Activated CD8-positive, alpha-beta memory T cell treated with anti-CD3 and anti-CD28 coated beads for 36 hours (primary cell): ENCODE results near the gene SPN. TPM values are rescaled to one million over a fixed set of nuclear protein-coding genes. Genes with fewer than 3 reads are reported as not detected.
"Not testable (repeated sequence)": the region's sequence is repeated elsewhere in the genome, so short reads cannot be mapped to it uniquely, and the experiment has no call there.

ENCODE experiments used
- CTCF ChIA-PET: fragments of 350-600 bp; sonication (Branson Sonifier 250); formaldehyde crosslinking; loops from one replicate; lab custom pipeline; 2021; ENCODE audit warnings: antibody characterized with exemption; lab: Charles Lee
- POLR2A ChIA-PET: fragments of 350-600 bp; sonication (Branson Sonifier 250); formaldehyde crosslinking; loops from one replicate; lab custom pipeline; 2021; ENCODE audit warnings: antibody characterized with exemption; lab: Charles Lee
- total RNA-seq, 2 experiments: library from RNA; stranded (reverse); gene quantifications; one replicate each; pipeline ENCODE4 v1.2.3, GENCODE V29; 2021

Gene SPN
- total RNA-seq, 2 experiments from 2014 or later = 145 to 150 TPM

GRCh38 chr16:29665294-29666077 lies 2.4 kb downstream of the SPN start:
- CTCF ChIA-PET = interaction anchor here (0.7 to 1.1 kb wide), 2 partner anchors 105 to 447 kb away, joined by 3 read pairs; partner anchors contain the start of gene GDPD3
- POLR2A ChIA-PET = interaction anchor here (0.7 to 1.2 kb wide), 2 partner anchors 14 to 308 kb away, joined by 4 to 5 read pairs; partner anchors contain the start of gene QPRT

DNA sequence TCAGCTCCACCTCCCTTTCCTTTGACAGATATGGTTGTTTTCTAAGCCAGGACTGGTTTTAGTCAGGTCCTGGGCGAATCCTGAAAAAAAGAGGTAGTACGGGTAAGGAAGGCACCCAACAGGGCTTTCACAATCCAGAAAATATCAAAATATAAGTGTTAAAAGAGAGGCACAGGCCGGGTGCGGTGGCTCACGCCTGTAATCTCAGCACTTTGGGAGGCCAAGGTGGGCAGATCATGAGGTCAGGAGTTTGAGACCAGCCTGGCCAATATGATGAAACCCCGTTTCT lies 4.2 kb downstream of the SPN start:
- CTCF ChIA-PET = interaction anchor here (1.2 to 1.3 kb wide), 2 partner anchors 9 to 32 kb away, joined by 4 to 6 read pairs; no protein-coding TSS in a partner anchor
- POLR2A ChIA-PET = not testable (repeated sequence)

DNA sequence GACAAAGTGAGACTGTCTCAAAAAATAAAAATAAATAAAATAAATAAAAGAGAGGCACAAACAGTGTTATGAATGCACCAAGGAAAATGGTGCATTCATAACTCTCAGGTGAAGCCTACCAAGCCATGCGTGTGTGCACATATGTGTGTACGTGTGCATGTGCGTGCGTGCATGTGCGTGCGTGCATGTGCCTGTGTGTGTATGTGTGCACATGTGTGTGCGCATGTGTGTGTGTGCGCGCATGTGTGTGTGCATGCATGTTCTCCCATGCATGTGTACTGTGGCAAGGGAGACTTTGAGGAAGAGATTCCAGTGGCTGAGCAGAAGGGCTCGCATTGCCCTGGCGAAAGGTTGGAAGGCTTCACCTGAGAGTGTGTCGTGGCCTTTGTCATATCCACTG lies 4.7 kb downstream of the SPN start:
- POLR2A ChIA-PET = no interaction called here
- CTCF ChIA-PET = interaction anchor here (1.2 kb wide), 1 partner anchor 9 kb away, joined by 6 read pairs; no protein-coding TSS in a partner anchor

DNA sequence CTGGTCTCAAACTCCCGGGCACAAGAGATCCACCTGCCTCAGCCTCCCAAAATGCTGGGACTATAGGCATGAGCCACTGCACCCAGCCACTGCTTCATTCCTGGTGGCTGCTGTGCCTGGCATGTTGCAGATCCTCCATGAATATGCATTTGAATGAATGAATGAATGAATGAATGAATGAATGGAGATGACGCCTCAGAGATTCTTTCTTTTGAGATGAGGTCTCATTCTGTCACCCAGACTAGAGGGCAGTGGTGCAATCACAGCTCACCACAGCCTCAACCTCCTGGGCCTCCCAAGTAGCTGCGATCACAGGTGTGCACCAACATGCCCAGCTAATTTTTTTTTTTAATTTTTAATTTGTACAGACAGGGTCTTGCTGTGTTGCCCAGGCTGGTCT lies 5.2 kb downstream of the SPN start:
- CTCF ChIA-PET = interaction anchor here (1.8 kb wide), 1 partner anchor 23 kb away, joined by 7 read pairs; no protein-coding TSS in a partner anchor
- POLR2A ChIA-PET = no interaction called here

- POLR2A ChIA-PET = interaction anchor here (0.6 kb wide), 1 partner anchor 62 kb away, joined by 4 read pairs; no protein-coding TSS in a partner anchor
- CTCF ChIA-PET = interaction anchor here (0.7 to 1.2 kb wide), 3 partner anchors 18 to 184 kb away, joined by 3 to 5 read pairs (median 4); no protein-coding TSS in a partner anchor
Measured at GRCh38 chr16:29673501-29673900, 10.5 kb downstream of the SPN start.

- ChIA-PET POLR2A (interaction anchor here (0.6 kb wide), 1 partner anchor 62 kb away, joined by 4 read pairs; no protein-coding TSS in a partner anchor), CTCF (interaction anchor here (1.1 to 1.2 kb wide), 2 partner anchors 17 to 142 kb away, joined by 3 to 4 read pairs; no protein-coding TSS in a partner anchor)
Measured at GRCh38 chr16:29674188-29674587, 11.1 kb downstream of the SPN start.

DNA sequence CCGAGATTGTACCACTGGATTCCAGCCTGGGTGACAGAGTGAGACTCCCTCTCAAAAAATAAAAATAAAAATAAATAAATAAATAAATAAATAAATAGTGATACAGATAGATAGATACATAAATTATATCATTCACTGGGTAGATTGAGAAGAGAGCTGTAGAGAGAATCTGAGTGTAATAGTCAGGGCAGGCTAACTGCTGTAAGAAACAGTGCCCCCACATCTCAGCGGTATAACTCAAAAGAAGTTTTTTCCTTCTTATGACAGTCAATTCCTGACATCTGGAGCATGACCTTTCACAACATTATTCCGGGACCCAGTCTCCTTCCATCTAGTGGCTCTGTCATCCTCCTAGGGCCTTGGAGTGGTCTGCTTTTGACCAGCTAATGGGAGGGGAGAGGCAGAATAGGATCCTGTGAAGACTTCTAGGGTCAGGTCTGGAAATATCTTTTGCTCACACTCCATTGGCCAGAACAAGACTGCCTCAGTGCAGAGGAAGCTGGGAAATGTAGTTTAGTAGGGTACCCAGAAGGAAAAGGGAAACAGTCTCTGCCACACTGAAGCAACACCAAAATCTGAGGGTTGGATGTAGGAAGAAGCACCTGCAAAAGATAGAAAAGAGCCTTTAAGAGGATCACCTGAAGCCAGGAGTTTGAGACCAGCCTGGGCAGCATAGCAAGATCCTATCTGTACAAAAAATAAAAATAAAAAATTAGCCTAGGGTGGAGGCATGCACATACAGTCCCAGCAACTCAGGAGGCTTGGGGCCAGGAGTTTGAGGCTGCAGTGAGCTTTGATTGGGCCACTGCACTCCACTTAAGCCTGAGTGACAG lies 13.0 kb downstream of the SPN start:
- ChIA-PET CTCF (interaction anchor here (0.6 to 1.6 kb wide), 5 partner anchors 9 to 188 kb away, joined by 3 to 6 read pairs (median 4); partner anchors contain the start of gene MAZ), POLR2A (interaction anchor here (0.5 to 1.6 kb wide), 2 partner anchors 13 to 19 kb away, joined by 4 read pairs; partner anchors contain the start of gene SPN)

DNA sequence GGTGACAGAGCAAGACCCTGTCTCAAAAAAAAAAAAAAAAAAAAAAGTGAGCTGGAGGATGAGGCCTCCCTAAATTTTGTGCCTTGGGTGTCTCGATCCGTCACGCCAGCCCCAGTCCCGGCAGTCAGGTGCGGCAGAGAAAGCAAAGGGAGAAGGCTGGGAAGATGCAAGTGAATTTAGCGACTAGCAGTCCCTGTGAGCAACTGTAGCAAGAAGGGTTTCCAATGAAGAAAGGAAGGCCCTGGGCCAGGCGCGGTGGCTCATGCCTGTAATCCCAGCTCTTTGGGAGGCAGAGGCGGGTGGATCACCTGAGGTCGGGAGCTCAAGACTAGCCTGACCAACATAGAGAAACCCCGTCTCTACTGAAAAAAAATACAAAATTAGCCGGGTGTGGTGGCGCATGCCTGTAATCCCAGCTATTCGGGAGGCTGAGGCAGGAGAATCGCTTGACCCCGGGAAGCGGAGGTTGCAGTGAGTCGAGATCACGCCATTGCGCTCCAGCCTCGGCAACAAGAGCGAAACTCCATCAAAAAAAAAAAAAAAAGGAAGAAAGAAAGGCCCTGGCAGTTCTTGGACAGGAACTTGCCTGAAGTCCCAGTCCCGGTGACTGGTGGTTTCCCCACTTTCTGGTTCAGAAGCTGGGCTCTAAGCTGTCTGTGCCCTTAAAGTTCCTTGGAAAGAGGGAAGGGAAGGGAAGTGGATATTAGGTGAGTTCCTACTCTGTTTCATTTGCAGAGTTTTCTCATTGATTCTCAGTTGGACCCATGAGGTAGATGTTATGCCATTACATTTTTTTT lies 14.1 kb downstream of the SPN start:
- CTCF ChIA-PET = interaction anchor here (0.6 to 1.6 kb wide), 4 partner anchors 10 to 186 kb away, joined by 3 to 6 read pairs (median 4); partner anchors contain the start of gene MAZ
- POLR2A ChIA-PET = interaction anchor here (0.6 to 1.6 kb wide), 3 partner anchors 14 to 279 kb away, joined by 4 to 8 read pairs (median 4); partner anchors contain the start of gene SPN

DNA sequence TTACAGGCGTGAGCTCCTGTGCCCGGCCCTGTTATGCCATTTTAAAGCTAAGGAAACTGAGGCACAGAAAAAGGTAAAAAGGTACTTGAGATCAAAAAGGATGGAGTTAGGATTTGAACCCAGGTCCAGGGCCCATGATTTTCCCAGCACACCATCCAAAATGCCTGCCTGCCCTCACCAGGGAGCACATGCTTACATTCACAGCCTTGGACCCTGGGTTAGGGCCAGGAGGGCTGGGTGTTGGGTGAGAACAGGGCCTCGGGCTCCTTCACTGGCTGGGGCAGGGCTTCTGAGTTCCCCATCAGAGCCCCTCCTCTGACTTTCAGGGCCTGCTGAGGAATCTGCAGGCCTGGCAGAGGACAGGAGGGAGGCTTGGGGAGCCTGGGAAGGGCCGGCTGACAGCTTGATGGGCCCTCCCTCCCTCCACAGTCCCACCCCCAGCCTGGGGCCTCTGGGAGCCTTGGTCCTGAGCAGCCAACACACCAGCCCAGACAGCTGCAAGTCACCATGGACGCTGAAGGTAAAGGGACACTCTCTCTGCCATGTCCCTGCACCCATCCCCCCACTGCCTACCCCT lies 15.7 kb downstream of the SPN start, which contains the start of gene QPRT:
QPRT (plus strand) TSS at position 490 of the 577 bp plus-strand sequence; CDS start at position 508, 18 bp downstream.
- POLR2A ChIA-PET = interaction anchor here (0.5 to 1.4 kb wide), 2 partner anchors 13 to 14 kb away, joined by 4 to 5 read pairs; no protein-coding TSS in a partner anchor
- CTCF ChIA-PET = interaction anchor here (1.5 to 1.7 kb wide), 2 partner anchors 16 to 21 kb away, joined by 6 to 7 read pairs; partner anchors contain the start of gene SPN

GRCh38 chr16:29680180-29680598 lies 17.1 kb downstream of the SPN start:
- ChIA-PET CTCF (interaction anchor here (0.6 to 1.7 kb wide), 5 partner anchors 11 to 352 kb away, joined by 3 to 7 read pairs (median 4); partner anchors contain the start of gene SPN), POLR2A (interaction anchor here (0.9 kb wide), 1 partner anchor 17 kb away, joined by 3 read pairs; the partner anchor contains the start of gene SPN)

DNA sequence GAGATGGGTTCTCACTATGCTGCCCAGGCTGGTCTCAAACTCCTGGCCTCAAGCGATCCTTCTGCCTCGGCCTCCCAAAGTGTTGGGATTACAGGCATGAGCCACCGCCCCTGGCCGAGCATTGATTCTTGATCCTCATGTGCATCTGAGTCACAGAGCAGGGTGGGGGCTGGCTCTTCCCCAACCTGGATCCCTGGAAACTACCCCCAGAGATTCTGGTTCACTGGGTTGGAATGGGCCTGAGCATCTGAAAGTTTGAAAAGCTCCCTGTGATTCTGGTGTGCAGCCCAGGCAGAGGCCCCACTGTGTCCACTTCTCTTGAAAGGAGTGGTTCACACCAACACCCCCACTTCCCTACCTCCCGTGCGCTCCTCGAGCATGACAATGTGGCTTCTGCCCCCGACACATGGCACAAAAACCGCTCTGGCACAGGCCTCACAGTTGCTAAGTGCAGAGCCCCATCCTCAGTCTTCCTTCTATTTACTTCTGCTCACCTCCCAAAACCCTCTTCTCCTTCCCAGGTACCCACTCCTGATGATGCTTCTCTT lies 20.6 kb downstream of the SPN start:
- ChIA-PET CTCF (interaction anchor here (0.7 to 0.8 kb wide), 2 partner anchors 8 to 94 kb away, joined by 3 read pairs; partner anchors contain the start of gene ZG16), POLR2A (no interaction called here)

DNA sequence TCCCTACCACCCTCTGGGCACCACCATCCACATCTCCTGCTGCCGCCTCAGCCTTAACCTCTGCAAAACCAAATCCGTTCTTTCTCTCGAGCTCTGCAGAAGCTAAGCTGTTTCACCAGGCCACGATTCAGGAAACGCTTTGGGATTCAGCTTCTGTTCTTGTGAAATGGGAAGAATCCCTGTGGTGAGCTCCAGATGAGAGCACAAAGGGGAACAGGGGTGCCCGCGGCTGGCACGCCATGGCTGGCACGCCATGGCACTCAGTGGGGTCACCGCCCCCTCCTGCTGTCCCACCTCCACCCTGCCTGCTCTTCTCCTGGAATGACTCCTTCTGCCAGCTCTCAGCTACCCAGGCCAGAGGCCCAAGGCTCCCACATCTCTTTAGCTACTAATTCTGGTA lies 21.6 kb downstream of the SPN start:
- ChIA-PET POLR2A (interaction anchor here (0.6 kb wide), 1 partner anchor 230 kb away, joined by 12 read pairs; no protein-coding TSS in a partner anchor), CTCF (interaction anchor here (0.6 kb wide), 1 partner anchor 276 kb away, joined by 3 read pairs; no protein-coding TSS in a partner anchor)

DNA sequence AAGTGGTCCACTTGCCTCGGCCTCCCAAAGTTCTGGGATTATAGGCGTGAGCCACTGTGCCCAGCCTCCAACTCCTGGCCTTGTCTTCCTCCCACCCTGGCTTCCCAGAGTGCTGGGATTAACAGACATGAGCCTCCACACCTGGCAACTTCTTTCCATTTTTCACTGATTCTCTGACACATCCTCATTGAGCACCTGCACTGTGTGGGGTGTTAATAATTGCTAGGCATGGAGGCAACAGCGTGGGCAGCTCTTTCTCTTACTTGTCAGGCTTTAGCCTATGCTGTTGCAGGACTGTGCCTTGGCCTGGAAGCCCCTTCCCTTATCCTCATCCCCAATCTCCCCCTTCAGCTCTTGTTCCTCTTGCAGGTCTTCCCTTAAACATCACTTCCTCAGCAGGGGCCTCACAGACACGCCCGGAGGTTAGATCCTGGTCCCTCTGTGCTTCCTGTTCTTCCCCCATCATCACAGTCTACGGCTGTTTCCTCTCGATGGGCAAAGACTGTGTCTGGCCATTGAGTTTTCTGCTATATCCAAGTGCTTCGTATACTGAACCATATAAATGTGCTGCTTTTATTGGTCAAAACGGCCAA lies 23.8 kb downstream of the SPN start:
- ChIA-PET POLR2A (no interaction called here), CTCF (interaction anchor here (2.4 kb wide), 1 partner anchor 13 kb away, joined by 9 read pairs; no protein-coding TSS in a partner anchor)

GRCh38 chr16:29687755-29688154 lies 24.7 kb downstream of the SPN start:
- ChIA-PET POLR2A (no interaction called here), CTCF (interaction anchor here (1.0 to 2.4 kb wide), 2 partner anchors 12 to 160 kb away, joined by 3 to 9 read pairs; no protein-coding TSS in a partner anchor)

GRCh38 chr16:29688172-29688571 lies 25.1 kb downstream of the SPN start:
- CTCF ChIA-PET = interaction anchor here (0.6 to 2.4 kb wide), 4 partner anchors 12 to 160 kb away, joined by 3 to 9 read pairs (median 4); no protein-coding TSS in a partner anchor

More at GRCh38 chr16:29688172-29688571, 25.1 kb downstream of the SPN start:
- POLR2A ChIA-PET = no interaction called here
